GM12891 (cell line): ENCODE measurements around the gene DYSF.

Experiments used
- PAX5 ChIP-seq: IDR thresholded peaks from 2 replicates; pipeline ENCODE4 v1.6.1; 2011; ENCODE audit warnings: low read length, moderate library complexity, mild to moderate bottlenecking; ENCODE audit not compliant: insufficient read depth, severe bottlenecking
- POLR2A ChIP-seq: IDR thresholded peaks from 2 replicates; pipeline ENCODE4 v1.6.1; 2011; ENCODE audit warnings: low read depth, low read length, control low read depth
- SPI1 ChIP-seq: IDR thresholded peaks from 2 replicates; pipeline ENCODE4 v1.6.1; 2011; ENCODE audit warnings: low read depth, low read length, control low read depth
- TAF1 ChIP-seq: IDR thresholded peaks from 2 replicates; pipeline ENCODE4 v1.6.1; 2011; ENCODE audit warnings: low read depth, low read length, control low read depth

DNA sequence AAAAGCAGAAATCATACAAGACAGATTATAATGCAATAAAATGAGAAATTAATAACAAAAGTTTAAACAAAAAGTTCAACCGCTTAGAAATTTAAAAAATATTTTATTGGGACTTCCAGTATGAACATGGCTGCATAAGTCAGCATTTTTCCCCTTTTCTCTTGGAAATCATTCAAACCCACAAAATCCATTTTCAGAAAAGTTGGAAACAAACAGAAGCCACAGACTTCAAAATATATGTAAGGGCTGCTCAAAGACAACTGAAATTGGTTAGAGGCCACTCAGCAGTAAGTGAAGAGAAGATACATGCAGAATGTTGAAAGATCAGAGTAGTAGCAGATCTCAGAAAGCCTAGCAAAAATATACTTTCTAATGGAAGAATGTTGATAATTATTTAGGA lies 194.0 kb downstream of the DYSF start:
- TF ChIP-seq PAX5 (no peak), POLR2A (no peak), TAF1 (no peak), SPI1 (no peak)
